Immature natural killer cell (primary cell): ENCODE measurements around the gene MIER1. TPM values are rescaled to one million over a fixed set of nuclear protein-coding genes. Genes with fewer than 3 reads are reported as not detected.
A peak's percentile ranks its signal among the peaks of the same experiment; 100 is the strongest.

ENCODE experiments used
- DNase-seq, 3 donors: peaks; one replicate each; pipeline ENCODE4 v3.0.0; 2022; ENCODE audit warnings: mixed read lengths in 1 of 3
- H3K27ac Mint-ChIP-seq, 6 donors: one replicate each; pipeline ENCODE4 v1.8.0; 2020; ENCODE audit warnings: mixed read lengths in 6 of 6, mild to moderate bottlenecking in 5 of 6, inconsistent platforms in 4 of 6, moderate library complexity in 3 of 6
- H3K27me3 Mint-ChIP-seq, 3 donors: one replicate each; pipeline ENCODE4 v1.8.0; 2020 to 2021; ENCODE audit warnings: low read depth in 3 of 3, mild to moderate bottlenecking in 3 of 3, mixed read lengths in 3 of 3, moderate library complexity in 3 of 3, inconsistent platforms in 1 of 3
- H3K36me3 Mint-ChIP-seq, 3 donors: one replicate each; pipeline ENCODE4 v1.8.0; 2020; ENCODE audit warnings: mixed read lengths in 3 of 3, inconsistent platforms in 2 of 3, mild to moderate bottlenecking in 2 of 3
- H3K4me1 Mint-ChIP-seq, 2 donors: one replicate each; pipeline ENCODE4 v1.8.0; 2020; ENCODE audit warnings: inconsistent platforms in 2 of 2, mild to moderate bottlenecking in 2 of 2, mixed read lengths in 2 of 2, moderate library complexity in 1 of 2
- H3K4me3 Mint-ChIP-seq, 5 donors: one replicate each; pipeline ENCODE4 v1.8.0; 2020; ENCODE audit warnings: mild to moderate bottlenecking in 5 of 5, mixed read lengths in 5 of 5, inconsistent platforms in 3 of 5, moderate library complexity in 3 of 5
- H3K9me3 Mint-ChIP-seq, 6 donors: one replicate each; pipeline ENCODE4 v1.8.0; 2020; ENCODE audit warnings: mild to moderate bottlenecking in 6 of 6, mixed read lengths in 6 of 6, inconsistent platforms in 4 of 6, moderate library complexity in 3 of 6
- polyA plus RNA-seq, 3 donors: library from polyadenylated mRNA; unstranded; fragments of 300-500 nt; fragmentation: Illumina TruSeq; gene quantifications; one replicate each; pipeline ENCODE4 v1.2.3, GENCODE V29; 2021

Gene MIER1
- polyA plus RNA-seq, 3 donors from 2014 or later: 24.0 to 48.7 (median 42.0) TPM

DNA sequence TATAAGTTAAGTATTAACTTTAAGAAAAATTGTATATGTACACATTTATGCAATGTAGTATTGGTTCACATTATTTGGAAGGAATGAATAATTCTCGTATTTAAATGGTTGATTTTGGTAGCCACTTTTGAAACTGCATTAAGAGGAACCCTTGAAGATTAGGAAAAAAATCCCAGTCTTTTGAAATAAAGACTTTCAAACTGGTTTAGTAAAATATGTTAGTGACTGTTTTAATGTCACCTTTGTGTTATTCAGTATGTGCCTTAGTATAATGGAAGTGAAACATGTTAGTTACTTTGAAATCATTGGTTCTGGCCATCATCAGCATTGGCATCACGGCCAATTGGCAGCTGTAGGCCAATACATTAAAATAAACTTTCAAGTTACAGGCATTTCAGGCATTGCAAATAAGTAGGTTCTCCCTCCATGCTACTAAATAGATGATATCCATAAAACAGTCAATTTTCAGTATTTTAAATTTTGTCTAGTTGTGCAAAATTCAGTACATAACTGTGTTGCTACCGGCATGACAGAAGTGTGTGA, 4.4 kb downstream of the MIER1 start:
- Mint-ChIP-seq H3K27me3 (peaks cover 18 to 21% (median 18%) of the 10 kb centered on the region in 3 donors), H3K36me3 (no peaks in the 10 kb centered on the region), H3K4me3 (peak overlapping the region; percentile 91 to 98 (median 96)), H3K9me3 (no peaks in the 10 kb centered on the region), H3K27ac (peak overlapping the region; percentile 89 to 95 (median 92)), H3K4me1 (peaks cover 60 to 79% of the 10 kb centered on the region in 2 donors)
- DNase-seq: no peak

DNA sequence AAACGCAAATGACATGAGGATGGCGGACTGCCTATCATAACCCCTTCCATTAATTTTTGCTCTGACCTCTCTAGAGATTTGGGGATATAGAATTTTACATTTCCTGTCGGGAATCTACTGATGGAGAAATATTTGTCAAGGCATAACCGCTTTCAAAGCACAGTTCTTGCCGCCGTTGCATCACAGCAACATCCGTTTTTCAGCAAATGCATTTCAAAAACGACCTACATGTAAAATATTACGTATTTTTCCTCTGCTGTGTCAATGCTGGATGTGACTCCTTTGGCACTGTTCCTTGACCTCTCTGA, 4.9 kb downstream of the MIER1 start:
- H3K4me1 Mint-ChIP-seq: peaks cover 60 to 79% of the 10 kb centered on the region in 2 donors
- no peaks in the 10 kb centered on the region for H3K36me3 Mint-ChIP-seq
- peak overlapping the region; percentile 89 to 95 (median 92) for H3K27ac Mint-ChIP-seq
- H3K4me3 Mint-ChIP-seq: peak overlapping the region; percentile 91 to 98 (median 96)
- H3K27me3 Mint-ChIP-seq: peaks cover 14 to 17% (median 15%) of the 10 kb centered on the region in 3 donors
- no peak for DNase-seq
- no peaks in the 10 kb centered on the region for H3K9me3 Mint-ChIP-seq

DNA sequence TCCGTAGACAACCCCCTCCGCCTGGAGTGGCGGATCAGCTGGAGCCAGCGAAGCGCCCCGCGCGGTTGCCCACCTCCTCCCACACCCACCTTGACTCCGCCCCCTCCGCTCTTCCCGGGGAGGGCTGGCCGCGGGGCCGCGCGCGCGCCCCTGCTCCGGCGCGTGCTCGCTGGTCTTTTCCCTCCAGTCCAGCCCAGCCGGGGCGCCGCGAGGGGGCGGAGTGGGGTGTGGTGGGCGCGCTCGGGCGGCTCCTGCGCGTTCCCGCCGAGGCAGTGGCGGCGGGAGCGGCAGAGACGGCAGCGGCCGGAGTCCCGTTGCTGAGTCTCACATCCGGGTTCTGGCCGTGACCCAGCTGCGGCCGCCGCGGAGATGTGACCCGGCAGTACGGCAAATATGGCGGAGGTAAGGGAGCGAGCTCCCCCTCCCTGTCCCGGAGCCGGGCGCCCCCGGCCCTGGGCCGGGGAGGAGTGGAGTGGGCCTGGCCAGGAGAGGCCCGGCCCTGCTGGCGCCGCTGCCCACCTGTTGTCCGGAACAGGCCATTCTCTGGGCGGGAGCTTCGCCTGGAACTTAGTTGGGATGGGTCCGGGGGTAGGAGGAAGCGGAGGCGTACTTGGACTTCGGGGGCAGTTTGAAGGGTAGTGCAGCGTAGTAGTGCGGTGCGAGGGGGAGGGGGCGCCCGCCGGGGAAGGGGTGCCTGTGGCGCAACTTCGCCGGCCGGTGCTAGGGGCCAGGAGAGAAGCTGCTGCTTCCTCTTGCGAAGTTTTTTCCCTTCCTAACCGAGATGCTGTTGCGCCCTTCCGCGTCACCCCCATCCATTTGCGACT, 5.4 kb downstream of the MIER1 start:
- peaks cover 9 to 11% (median 9%) of the 10 kb centered on the region in 3 donors for H3K27me3 Mint-ChIP-seq
- peaks cover 65 to 84% of the 10 kb centered on the region in 2 donors for H3K4me1 Mint-ChIP-seq
- H3K36me3 Mint-ChIP-seq: no peaks in the 10 kb centered on the region
- DNase-seq: peak; percentile 94 to 95 (median 94)
- peak overlapping the region; percentile 91 to 98 (median 96) for H3K4me3 Mint-ChIP-seq
- H3K27ac Mint-ChIP-seq: peak overlapping the region; percentile 90 to 97 (median 92)
- no peaks in the 10 kb centered on the region for H3K9me3 Mint-ChIP-seq

DNA sequence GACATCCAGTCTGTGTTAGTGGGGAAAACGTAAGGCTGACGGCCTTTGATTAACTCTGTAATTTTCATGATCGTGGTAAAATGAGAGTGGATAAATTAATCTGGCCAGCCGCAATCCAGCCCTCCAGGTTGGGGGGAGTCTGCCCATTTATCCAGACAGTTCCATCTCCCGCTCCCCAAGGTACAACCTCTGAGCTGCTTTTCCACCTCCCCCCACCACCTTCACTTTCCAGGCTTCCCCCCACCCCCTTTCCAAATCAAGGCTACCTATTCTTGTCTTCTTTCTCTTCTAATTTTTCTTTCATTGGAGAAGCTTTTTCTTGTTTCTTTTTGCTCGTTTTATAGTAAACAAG, 6.0 kb downstream of the MIER1 start:
- Mint-ChIP-seq H3K36me3 (no peaks in the 10 kb centered on the region), H3K27me3 (peaks cover 6 to 7% (median 7%) of the 10 kb centered on the region in 3 donors), H3K4me1 (peaks cover 65 to 84% of the 10 kb centered on the region in 2 donors), H3K4me3 (peak overlapping the region; percentile 91 to 98 (median 96)), H3K27ac (peak overlapping the region; percentile 79 to 97 (median 91)), H3K9me3 (no peaks in the 10 kb centered on the region)
- DNase-seq: no peak

DNA sequence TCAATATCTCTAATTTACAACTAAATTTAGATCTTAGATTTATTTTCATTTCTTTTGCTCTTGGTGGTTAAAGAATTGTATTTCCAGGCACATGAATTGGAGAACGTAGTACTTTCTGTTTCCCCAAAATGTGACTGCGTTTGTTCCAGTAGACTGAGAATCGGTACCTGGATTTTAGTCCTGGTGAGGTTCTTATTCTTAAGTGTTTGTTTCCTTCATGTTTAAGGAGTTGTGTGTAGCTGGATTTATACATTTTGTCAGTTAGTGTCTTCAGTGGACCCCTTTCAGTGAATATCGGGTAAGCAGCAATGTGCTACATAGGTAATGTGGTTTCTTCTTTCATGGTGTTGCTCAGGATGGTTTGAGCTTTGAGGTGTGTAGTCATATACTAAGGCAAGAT, 6.8 kb downstream of the MIER1 start:
- peaks cover 6 to 7% (median 7%) of the 10 kb centered on the region in 3 donors for H3K27me3 Mint-ChIP-seq
- DNase-seq: no peak
- H3K9me3 Mint-ChIP-seq: no peaks in the 10 kb centered on the region
- peak overlapping the region; percentile 79 to 97 (median 91) for H3K27ac Mint-ChIP-seq
- H3K4me1 Mint-ChIP-seq: peaks cover 63 to 83% of the 10 kb centered on the region in 2 donors
- H3K36me3 Mint-ChIP-seq: no peaks in the 10 kb centered on the region
- peak overlapping the region; percentile 91 to 98 (median 96) for H3K4me3 Mint-ChIP-seq

DNA sequence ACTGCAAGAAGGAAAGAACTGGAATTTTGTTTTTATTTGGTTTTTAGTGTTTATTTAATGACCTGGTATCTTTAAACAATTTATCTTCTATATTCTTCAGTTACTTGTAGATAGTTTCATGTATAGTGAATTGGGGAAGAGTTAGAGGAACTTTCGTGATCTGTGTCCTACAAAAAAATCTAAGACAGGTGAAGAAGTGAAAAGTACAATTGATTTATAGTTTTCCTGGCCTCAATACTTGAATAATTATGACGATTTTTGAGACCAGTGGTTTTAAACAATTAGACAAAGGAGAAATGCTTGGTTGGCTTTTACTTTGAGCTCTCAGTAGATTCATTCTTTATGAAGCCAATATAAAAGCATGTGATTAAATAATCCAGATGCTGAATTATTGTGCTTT, 7.5 kb downstream of the MIER1 start:
- peaks cover 6 to 7% (median 7%) of the 10 kb centered on the region in 3 donors for H3K27me3 Mint-ChIP-seq
- no peaks in the 10 kb centered on the region for H3K9me3 Mint-ChIP-seq
- peak overlapping the region; percentile 4 to 70 (median 59) for H3K4me3 Mint-ChIP-seq
- peaks cover 69 to 85% of the 10 kb centered on the region in 2 donors for H3K4me1 Mint-ChIP-seq
- H3K36me3 Mint-ChIP-seq: no peaks in the 10 kb centered on the region
- peak overlapping the region; percentile 2 to 90 (median 60) for H3K27ac Mint-ChIP-seq
- no peak for DNase-seq

DNA sequence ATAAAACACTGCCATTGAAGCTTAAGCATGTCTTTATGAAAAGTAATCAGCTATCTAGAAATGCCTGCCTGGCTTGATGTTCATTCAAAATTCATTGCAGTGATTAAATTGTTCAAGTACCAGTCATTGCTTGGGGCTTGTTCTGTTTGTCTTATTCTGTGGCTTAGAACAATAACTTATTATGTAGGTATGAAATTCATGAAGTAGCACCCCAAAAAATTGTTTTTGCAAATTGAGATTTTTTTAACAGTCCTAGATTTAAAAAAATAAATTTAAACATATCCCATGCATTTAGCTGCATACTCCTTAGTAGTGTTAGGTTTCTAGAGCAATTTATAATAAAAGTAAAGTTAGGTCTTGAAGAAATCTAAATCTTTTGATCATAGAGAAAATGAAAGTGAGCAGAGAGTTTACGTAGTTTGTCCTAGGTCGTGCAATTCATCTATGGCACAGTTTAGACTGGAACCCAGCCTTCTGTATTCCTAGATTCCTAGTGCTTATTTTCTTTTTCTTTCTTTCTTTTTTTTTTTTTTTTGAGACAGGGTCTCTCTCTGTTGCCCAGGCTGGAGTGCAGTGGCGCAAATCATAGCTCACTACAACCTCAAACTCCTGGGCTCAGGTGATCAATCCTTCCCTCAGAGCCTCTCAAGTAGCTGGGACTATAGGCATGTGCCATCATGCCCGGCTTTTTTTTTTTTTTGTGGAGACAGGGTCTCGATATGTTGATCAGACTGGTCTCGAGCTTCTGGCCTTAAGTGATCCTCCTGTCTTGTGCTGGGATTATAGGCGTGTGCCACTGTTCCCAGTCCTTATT, 9.3 kb downstream of the MIER1 start:
- peak overlapping the region; percentile 60 to 94 (median 83) for H3K27ac Mint-ChIP-seq
- peak overlapping the region; percentile 64 to 84 (median 70) for H3K4me3 Mint-ChIP-seq
- DNase-seq: no peak
- H3K4me1 Mint-ChIP-seq: peaks cover 81 to 94% of the 10 kb centered on the region in 2 donors
- peaks cover 6 to 7% (median 7%) of the 10 kb centered on the region in 3 donors for H3K27me3 Mint-ChIP-seq
- H3K36me3 Mint-ChIP-seq: no peaks in the 10 kb centered on the region
- no peaks in the 10 kb centered on the region for H3K9me3 Mint-ChIP-seq

DNA sequence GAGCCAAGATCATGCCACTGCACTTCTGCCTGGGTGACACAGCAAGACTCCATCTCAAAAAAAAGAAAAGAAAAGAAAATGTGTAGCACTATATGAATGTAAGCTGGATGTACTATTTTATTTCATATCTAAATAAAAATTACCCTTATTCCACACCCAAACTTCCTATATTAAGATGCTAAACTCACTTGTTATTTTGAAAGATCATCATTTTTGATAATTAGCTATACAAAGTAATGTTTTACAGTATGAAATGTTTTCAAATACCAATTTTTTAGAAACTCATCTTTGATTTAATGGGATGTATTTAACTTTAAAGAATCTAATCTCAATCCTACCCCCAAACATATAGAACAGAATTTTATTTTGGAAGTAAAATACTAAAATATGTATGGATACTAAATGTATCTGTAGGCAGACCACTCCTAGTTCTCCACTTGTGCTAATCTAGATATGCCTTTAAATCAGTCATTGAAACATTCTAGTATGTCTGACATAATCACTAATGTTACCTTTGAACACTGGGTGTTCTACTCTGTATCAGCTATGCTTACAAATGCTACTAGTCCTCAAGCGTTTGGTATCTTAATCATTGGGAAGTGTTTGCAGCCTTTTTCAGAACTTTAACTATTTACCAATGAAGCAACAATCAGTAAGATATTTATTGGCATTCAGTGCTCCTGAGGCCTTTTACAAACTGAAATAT, 12.9 kb downstream of the MIER1 start:
- Mint-ChIP-seq H3K27ac (peak overlapping the region in 2 of 6 donors; percentile 39 to 57), H3K4me3 (peak overlapping the region in 1 of 5 donors; percentile 29), H3K36me3 (no peaks in the 10 kb centered on the region), H3K27me3 (no peaks in the 10 kb centered on the region), H3K9me3 (no peaks in the 10 kb centered on the region), H3K4me1 (peaks cover 71 to 99% of the 10 kb centered on the region in 2 donors)
- no peak for DNase-seq

DNA sequence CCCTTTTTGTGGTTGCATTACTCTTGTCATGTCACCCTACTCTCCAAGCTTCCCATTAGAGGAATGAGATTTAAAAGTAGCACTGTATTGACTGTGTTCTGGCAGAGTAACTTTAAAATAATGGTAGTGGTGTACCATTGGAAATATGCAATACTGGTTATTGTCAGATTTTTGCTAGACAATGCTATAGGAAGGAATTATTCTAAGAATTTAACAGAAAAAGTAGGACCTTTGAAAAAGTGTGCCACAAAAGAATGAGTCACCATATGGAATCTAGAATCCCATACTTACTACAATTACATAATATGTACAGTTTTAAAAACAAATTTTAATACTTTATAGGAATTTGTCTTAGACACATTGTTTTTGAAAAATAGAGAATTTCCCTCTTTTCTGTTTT, 13.8 kb downstream of the MIER1 start:
- Mint-ChIP-seq H3K27ac (no peak overlapping the region), H3K36me3 (no peaks in the 10 kb centered on the region), H3K4me3 (peak overlapping the region in 1 of 5 donors; percentile 40), H3K9me3 (no peaks in the 10 kb centered on the region), H3K4me1 (peaks cover 66 to 99% of the 10 kb centered on the region in 2 donors), H3K27me3 (no peaks in the 10 kb centered on the region)
- DNase-seq: no peak

DNA sequence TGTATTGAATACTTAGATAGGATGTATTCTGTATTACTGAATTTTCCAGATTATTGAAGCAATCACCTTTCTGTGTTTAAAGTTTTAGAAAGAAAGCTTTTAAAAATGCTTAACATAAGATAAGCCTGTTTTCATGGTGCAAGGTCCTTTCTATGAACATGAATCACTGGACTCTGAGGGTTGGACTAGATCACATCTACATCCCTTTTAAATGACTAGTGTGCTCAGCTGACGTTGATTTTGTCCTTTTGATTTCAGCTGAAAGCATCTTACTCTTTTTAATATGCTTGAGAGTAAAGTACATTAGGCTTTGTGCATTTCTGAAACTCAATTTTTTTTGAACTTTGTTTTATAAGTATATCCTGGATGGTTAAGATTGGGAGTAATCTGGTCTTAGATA, 16.2 kb downstream of the MIER1 start:
- Mint-ChIP-seq H3K4me1 (peaks cover 44 to 85% of the 10 kb centered on the region in 2 donors), H3K36me3 (peaks cover 0 to 1% (median under 1%) of the 10 kb centered on the region in 3 donors), H3K4me3 (no peak overlapping the region), H3K9me3 (no peaks in the 10 kb centered on the region), H3K27me3 (no peaks in the 10 kb centered on the region), H3K27ac (peak overlapping the region in 1 of 6 donors; percentile 45)
- DNase-seq: no peak

DNA sequence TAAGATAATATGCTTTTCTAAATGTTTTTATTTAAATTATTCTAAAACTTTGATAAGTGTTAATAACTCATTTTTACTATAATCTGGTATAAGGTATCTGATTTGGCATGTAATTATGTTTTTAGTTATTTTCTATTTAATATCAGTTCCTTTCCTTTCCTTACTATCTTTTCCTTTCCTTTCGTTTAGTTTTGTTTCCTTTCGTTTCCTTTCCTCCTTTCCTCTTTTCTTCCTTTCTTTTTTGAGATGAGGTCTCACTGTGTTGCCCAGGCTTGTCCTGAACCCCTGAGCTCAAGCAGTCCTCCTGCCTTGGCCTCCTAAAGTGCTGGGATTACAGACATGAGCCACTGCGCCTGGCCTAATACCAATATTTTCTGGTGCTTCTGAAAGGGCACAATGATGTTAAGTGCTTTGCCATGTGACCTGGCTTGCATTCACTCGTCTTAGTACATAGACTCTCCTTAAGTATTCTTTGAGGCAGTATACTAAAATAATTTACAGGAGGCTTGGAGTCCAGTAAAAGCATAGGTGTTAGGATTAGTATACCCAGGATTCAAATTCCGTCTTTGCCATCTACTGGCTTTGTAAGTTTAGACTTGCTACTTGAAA, 18.7 kb downstream of the MIER1 start:
- Mint-ChIP-seq H3K4me3 (no peak overlapping the region), H3K27ac (peak overlapping the region; percentile 14 to 78 (median 44)), H3K27me3 (no peaks in the 10 kb centered on the region), H3K36me3 (peaks cover 6 to 20% (median 18%) of the 10 kb centered on the region in 3 donors), H3K4me1 (peaks cover 34 to 86% of the 10 kb centered on the region in 2 donors), H3K9me3 (no peaks in the 10 kb centered on the region)
- no peak for DNase-seq

DNA sequence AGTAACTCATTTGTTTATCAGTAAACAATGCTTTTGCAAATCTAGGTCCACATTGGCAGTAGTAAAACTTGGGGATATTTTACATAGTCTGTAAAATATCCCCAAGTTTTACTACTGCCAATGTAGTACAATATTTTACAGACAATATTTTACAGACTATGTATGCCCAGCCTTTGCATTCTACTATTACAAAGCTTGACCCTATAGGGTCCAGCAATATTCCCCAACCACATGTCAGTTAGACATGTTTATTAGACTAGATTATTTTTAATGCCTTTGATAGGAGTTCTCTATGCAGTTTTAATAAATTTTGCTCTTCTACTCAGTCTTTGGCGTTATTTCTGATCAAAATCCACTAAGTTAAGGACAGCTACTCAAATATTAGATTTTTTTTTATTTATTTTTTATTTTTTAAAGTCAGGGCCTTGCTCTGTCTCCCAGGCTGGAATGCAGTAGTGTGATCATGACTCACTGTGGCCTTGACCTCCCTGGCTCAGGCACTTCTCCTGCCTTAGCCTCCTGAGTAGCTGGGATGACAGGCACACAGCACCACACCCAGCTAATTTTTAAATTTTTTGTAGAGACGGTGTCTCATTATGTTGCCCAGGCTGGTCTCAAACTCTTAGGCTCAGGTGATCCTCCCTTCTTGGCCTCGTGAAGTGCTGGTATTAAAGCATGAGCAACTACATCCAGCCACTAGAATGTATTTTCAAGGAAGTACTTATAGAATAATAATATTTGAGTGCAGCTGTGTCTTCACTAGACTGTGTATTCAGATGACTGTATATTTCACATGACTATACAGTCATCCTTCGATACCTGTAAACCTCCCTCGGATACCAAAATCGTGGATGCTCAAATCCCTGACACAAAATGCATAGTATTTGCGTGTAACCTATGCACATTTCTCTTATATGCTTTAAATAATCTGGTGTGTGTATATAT, 19.8 kb downstream of the MIER1 start:
- no peak for DNase-seq
- H3K4me1 Mint-ChIP-seq: peaks cover 28 to 79% of the 10 kb centered on the region in 2 donors
- H3K27me3 Mint-ChIP-seq: no peaks in the 10 kb centered on the region
- no peak overlapping the region for H3K4me3 Mint-ChIP-seq
- no peaks in the 10 kb centered on the region for H3K9me3 Mint-ChIP-seq
- peaks cover 6 to 24% (median 18%) of the 10 kb centered on the region in 3 donors for H3K36me3 Mint-ChIP-seq
- peak overlapping the region in 1 of 6 donors; percentile 14 for H3K27ac Mint-ChIP-seq
